Measurements from ENCODE around the gene KRI1. TPM values are rescaled to one million over a fixed set of nuclear protein-coding genes. Genes with fewer than 3 reads are reported as not detected.

KRI1 gene
- total and polyA plus RNA-seq, 2 of the 8 experiments (the other 6 are each of a cell fraction or from before 2014, with no cell fraction given) = 14.2 to 45.2 TPM

- H3K27ac ChIP-seq (ENCODE audit: low read depth, low read length) = no peak overlapping the region
- no peak for FAIRE-seq
- no peak overlapping the region for H3K23ac ChIP-seq (ENCODE audit: insufficient read length)
- no peak overlapping the region for H3K9ac ChIP-seq (replicated peaks in 1 of 4; ENCODE audit: extremely low read depth in 1 of 4, low read depth in 3 of 4, low read length in 3 of 4)
- no peak overlapping the region; a peak in 1 of 4 replicates for H3K4me2 ChIP-seq (ENCODE audit: insufficient read depth in 1 of 2, low read depth in 2 of 2, low read length in 2 of 2)
- ChIA-PET POLR2A (ENCODE audit: partially characterized antibody) (interaction anchor here (1.0 to 1.5 kb wide), 4 partner anchors 8 to 26 kb away, joined by 3 to 6 read pairs (median 4); partner anchors contain the start of gene KEAP1), CTCF (ENCODE audit: partially characterized antibody) (interaction anchor here (0.8 to 5.6 kb wide), 8 partner anchors 8 to 86 kb away, joined by 3 to 46 read pairs (median 5); no protein-coding TSS in a partner anchor)
- H3K56ac ChIP-seq (replicated peaks; ENCODE audit: insufficient read length, low read depth, low read length) = no peak overlapping the region
- H4K5ac ChIP-seq (ENCODE audit: insufficient read length, low read depth, low read length) = no peak overlapping the region
- peak overlapping the region; percentile 99 for H2BK15ac ChIP-seq (ENCODE audit: low read length)
- peak overlapping the region; percentile 96; the same call in 1 of the 2 replicates for H2AK5ac ChIP-seq (ENCODE audit: low read depth, low read length)
- H2AFZ ChIP-seq (ENCODE audit: low read length) = no peak overlapping the region
- H3K27me3 ChIP-seq (replicated peaks in 1 of 4; ENCODE audit: control insufficient read depth in 3 of 4, extremely low read depth in 1 of 4, insufficient read depth in 3 of 4, low read length in 3 of 4) = peaks cover 43 to 72% (median 67%) of the 10 kb centered on the region in 4 experiments; a peak in 6 of 7 replicates
- H4K20me1 ChIP-seq (replicated peaks in 1 of 2; ENCODE audit: control insufficient read depth in 1 of 2, insufficient read depth in 2 of 2, low read length in 2 of 2) = peaks cover 3 to 6% of the 10 kb centered on the region in 2 experiments
- no peaks in the 10 kb centered on the region; the same call in 1 of the 2 replicates for H3K79me1 ChIP-seq (ENCODE audit: low read depth, low read length)
- H3K4ac ChIP-seq (replicated peaks; ENCODE audit: insufficient read length, low read depth, low read length) = no peak overlapping the region
- 77% methylated on average over 5 of the region's 5 CpGs; no CpG with 5 or more reads in 1 of the 2 experiments for WGBS, 2 experiments (ENCODE audit: extremely low coverage in 1 of 2, insufficient coverage in 1 of 2, insufficient read length in 1 of 2, insufficient replicate concordance in 2 of 2, low coverage in 1 of 2, low lambda C conversion rate in 2 of 2, missing lambda C conversion rate in 1 of 2)
- H2BK12ac ChIP-seq (ENCODE audit: low read depth, low read length) = peak overlapping the region; percentile 85; the same call in 1 of the 2 replicates
- peaks cover 0 to 29% (median 10%) of the 10 kb centered on the region in 4 experiments; a peak in 5 of 7 replicates for H3K4me1 ChIP-seq (replicated peaks in 1 of 4; ENCODE audit: control insufficient read depth in 3 of 4, insufficient read depth in 4 of 4, low read length in 3 of 4)
- no peak overlapping the region for H3K4me3 ChIP-seq (ENCODE audit: extremely low read depth in 1 of 4, insufficient read depth in 2 of 4, low read depth in 3 of 4, low read length in 4 of 4)
- no peaks in the 10 kb centered on the region for H3K9me3 ChIP-seq (ENCODE audit: insufficient read depth in 2 of 2, low read depth in 1 of 2, low read length in 1 of 2)
- H3K79me2 ChIP-seq (ENCODE audit: control insufficient read depth in 1 of 2, insufficient read depth in 2 of 2, low read length in 2 of 2) = no peaks in the 10 kb centered on the region
- no peak overlapping the region for H4K91ac ChIP-seq (replicated peaks; ENCODE audit: insufficient read length, low read length)
- DNase-seq (ENCODE audit: low read depth in 1 of 2, low spot score in 2 of 2) = no peak
- no peak overlapping the region for H2BK5ac ChIP-seq (ENCODE audit: low read depth, low read length)
- no peak overlapping the region for H3K14ac ChIP-seq (ENCODE audit: insufficient read length)
- no peak overlapping the region for H2BK120ac ChIP-seq (replicated peaks; ENCODE audit: low read depth, low read length)
- peaks cover 30% of the 10 kb centered on the region for H3K23me2 ChIP-seq (ENCODE audit: low read depth, low read length)
- H3K18ac ChIP-seq (ENCODE audit: extremely low read depth, low read length) = no peak overlapping the region
- H4K8ac ChIP-seq (ENCODE audit: extremely low read depth, insufficient read depth, low read length) = no peak overlapping the region
- H2BK20ac ChIP-seq (ENCODE audit: low read length) = peak overlapping the region; percentile 15; the same call in 1 of the 2 replicates
- H3K36me3 ChIP-seq (ENCODE audit: control insufficient read depth in 2 of 4, insufficient read depth in 4 of 4, low read length in 3 of 4) = no peaks in the 10 kb centered on the region
- no peak for TF ChIP-seq SIX5 (IDR thresholded peaks at IDR 0.05; ENCODE audit: low read depth, low read length)
- no peak for TF ChIP-seq MAX (IDR thresholded peaks at IDR 0.05)
- no peak for TF ChIP-seq CREB1 (IDR thresholded peaks at IDR 0.05)
- TF ChIP-seq TBP (IDR thresholded peaks at IDR 0.05; ENCODE audit: low read depth, low read length) = no peak
- no peak for TF ChIP-seq CTCF (IDR thresholded peaks at IDR 0.05; ENCODE audit: control extremely low read depth in 1 of 3, insufficient read depth in 1 of 3, low read depth in 1 of 3, low read length in 3 of 3)
- TF ChIP-seq E2F6 (IDR thresholded peaks at IDR 0.05) = no peak
- no peak for TF ChIP-seq RXRA (IDR thresholded peaks at IDR 0.05; ENCODE audit: insufficient read depth, low read depth, low read length)
- no peak for TF ChIP-seq ATF3 (IDR thresholded peaks at IDR 0.05; ENCODE audit: insufficient read depth, low read depth, low read length)
- no peak for TF ChIP-seq CHD2 (IDR thresholded peaks at IDR 0.05; ENCODE audit: low read length)
- no peak for TF ChIP-seq ASH2L (IDR thresholded peaks at IDR 0.05; ENCODE audit: low read length)
These were observed 49.8 kb downstream of the KRI1 start for GRCh38 chr19:10516064-10516385.
